Measurements from ENCODE around the gene LILRB2.

DNA sequence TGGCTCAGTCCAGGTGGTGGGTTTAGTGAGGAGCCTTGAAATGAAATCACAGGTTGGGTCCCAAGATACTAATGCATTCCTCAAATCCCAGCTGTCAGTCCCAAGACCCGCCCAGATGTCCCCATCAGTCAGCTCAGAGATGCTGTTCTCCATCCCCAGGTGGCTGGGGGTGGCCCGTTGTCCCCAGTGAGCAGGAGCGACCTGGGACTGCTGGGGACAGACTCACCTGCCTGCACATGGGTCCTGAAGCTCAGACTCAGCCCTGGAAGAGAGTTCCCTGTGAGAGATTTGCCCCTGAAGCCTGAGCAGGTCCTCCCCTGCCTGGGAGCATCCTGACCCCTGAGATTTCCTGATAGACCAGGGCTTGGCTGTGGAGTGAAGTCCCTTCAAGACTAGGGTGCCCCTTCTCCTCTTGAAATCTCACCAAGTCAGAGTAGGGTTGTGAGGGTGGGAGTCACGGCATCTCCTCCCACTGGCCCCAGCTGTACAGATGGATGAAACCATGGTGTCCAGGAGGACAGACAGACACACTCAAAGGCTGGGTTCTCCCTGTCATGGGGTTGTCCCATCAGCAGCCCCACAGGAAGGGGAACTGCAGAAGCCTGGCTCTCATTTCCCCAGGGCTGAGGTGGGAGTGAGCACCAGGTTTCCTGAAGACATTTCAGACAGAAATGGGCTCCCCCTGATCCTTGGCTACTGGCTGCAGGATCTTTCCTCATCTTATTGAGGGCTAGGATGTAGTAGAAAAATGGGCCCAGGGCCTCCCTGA lies 17.6 kb upstream of the LILRB2 start:
- TF ChIP-seq, protein P1, sequence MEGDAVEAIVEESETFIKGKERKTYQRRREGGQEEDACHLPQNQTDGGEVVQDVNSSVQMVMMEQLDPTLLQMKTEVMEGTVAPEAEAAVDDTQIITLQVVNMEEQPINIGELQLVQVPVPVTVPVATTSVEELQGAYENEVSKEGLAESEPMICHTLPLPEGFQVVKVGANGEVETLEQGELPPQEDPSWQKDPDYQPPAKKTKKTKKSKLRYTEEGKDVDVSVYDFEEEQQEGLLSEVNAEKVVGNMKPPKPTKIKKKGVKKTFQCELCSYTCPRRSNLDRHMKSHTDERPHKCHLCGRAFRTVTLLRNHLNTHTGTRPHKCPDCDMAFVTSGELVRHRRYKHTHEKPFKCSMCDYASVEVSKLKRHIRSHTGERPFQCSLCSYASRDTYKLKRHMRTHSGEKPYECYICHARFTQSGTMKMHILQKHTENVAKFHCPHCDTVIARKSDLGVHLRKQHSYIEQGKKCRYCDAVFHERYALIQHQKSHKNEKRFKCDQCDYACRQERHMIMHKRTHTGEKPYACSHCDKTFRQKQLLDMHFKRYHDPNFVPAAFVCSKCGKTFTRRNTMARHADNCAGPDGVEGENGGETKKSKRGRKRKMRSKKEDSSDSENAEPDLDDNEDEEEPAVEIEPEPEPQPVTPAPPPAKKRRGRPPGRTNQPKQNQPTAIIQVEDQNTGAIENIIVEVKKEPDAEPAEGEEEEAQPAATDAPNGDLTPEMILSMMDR (conservative IDR thresholded peaks at IDR 0.05; ENCODE audit: low read depth in 2 of 2) = no peak
- TF ChIP-seq POLR2AphosphoS5 (IDR thresholded peaks at IDR 0.05; ENCODE audit: low read depth) = no peak
- TF ChIP-seq, protein P2, sequence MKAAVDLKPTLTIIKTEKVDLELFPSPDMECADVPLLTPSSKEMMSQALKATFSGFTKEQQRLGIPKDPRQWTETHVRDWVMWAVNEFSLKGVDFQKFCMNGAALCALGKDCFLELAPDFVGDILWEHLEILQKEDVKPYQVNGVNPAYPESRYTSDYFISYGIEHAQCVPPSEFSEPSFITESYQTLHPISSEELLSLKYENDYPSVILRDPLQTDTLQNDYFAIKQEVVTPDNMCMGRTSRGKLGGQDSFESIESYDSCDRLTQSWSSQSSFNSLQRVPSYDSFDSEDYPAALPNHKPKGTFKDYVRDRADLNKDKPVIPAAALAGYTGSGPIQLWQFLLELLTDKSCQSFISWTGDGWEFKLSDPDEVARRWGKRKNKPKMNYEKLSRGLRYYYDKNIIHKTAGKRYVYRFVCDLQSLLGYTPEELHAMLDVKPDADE (IDR thresholded peaks at IDR 0.05) = no peak
- no peak for TF ChIP-seq EZH2phosphoT487 (IDR thresholded peaks at IDR 0.05; ENCODE audit: unreplicated experiment)
- TF ChIP-seq, protein P3, sequence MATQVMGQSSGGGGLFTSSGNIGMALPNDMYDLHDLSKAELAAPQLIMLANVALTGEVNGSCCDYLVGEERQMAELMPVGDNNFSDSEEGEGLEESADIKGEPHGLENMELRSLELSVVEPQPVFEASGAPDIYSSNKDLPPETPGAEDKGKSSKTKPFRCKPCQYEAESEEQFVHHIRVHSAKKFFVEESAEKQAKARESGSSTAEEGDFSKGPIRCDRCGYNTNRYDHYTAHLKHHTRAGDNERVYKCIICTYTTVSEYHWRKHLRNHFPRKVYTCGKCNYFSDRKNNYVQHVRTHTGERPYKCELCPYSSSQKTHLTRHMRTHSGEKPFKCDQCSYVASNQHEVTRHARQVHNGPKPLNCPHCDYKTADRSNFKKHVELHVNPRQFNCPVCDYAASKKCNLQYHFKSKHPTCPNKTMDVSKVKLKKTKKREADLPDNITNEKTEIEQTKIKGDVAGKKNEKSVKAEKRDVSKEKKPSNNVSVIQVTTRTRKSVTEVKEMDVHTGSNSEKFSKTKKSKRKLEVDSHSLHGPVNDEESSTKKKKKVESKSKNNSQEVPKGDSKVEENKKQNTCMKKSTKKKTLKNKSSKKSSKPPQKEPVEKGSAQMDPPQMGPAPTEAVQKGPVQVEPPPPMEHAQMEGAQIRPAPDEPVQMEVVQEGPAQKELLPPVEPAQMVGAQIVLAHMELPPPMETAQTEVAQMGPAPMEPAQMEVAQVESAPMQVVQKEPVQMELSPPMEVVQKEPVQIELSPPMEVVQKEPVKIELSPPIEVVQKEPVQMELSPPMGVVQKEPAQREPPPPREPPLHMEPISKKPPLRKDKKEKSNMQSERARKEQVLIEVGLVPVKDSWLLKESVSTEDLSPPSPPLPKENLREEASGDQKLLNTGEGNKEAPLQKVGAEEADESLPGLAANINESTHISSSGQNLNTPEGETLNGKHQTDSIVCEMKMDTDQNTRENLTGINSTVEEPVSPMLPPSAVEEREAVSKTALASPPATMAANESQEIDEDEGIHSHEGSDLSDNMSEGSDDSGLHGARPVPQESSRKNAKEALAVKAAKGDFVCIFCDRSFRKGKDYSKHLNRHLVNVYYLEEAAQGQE (IDR thresholded peaks at IDR 0.05; ENCODE audit: unreplicated experiment) = no peak

Data from GM23338 (cell line).